GM19468 (cell line): ENCODE results near the gene FCN2.

ENCODE experiments used
- ATAC-seq: cut with Tn5 transposase; IDR thresholded peaks from one replicate; pipeline ENCODE4 v1.9.1; 2021; ENCODE audit warnings: mild to moderate bottlenecking, moderate library complexity, moderate number of reproducible peaks; ENCODE audit not compliant: unreplicated experiment; ENCODE audit errors: extremely low read depth

The FCN2 gene

GRCh38 chr9:134867917-134868750, 12.5 kb upstream of the FCN2 start:
- ATAC-seq, result no peak

DNA sequence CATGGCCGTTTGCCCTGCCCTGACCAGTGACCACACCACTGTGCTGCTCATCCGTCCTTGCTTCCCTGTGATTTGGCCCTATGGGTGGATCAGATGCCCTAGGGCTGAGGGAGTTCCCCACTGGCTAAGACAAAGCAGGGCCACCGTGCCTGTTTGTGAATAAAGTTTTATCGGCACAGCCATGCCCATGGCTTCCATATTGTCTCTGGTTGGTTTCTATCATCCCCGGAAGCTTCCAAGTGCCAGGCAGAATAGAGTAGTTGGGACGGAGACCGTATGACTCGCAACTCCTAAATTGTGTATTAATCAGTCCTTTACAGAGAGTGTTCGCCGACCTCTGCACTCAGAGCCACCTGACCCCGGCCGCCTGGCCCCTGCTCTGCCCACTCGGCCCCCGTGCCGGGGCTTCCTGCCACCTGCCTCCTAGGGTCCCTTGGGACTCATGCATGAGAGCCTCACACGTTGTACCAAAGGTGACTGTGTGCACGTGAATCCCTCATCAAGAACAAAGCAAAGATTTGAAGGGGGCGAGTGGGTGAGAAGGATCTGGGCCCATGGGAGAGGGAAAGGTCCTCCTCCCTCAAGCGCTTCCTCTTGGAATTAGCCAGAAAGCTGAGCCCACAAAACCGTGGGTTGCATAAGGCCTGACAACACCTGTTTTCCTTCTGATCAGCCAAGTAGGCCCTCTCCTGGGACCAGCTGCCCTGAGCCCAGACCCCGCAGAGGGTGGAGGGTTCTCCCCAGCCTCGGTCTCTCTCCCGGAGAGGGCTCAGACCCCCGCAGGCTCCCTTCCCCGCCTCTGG, 11.7 kb upstream of the FCN2 start:
- ATAC-seq, result no peak

DNA sequence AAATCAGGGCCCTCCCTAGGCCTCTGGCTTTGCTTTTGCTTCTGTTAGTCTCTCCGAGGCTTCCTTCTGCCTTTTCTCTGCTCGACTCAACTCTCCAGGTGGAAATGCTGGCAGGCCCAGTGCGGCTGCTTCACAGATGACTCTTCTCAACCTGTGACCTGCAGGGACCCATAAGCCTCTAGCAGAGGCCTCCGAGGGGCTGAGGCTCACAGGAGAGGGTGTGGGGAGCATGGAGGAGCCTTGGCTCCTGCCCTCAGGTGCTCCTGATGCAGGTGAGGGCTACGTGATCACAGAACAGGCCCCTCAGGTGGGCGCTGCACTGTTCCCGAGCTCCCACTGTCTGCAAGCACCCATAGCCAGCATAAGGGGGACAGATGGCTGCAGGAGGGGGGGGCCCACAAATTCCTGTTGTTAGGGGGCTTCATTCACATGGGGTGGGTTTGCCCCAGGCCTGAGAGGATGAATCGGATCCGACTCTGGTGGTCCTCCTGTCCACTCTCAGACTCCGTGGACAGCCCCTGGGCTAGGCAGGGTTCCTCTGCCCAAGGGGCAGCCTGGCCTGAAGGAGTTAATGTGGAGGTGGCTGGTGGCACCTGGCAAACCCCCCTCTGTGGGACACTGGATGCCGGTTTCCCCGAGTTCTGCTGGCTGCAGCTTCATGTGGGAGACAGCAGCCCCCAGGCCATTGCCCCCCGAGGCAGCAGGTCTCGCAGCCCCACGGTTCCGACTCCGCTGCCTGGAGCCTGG, 10.9 kb upstream of the FCN2 start:
- ATAC-seq, result no peak

DNA sequence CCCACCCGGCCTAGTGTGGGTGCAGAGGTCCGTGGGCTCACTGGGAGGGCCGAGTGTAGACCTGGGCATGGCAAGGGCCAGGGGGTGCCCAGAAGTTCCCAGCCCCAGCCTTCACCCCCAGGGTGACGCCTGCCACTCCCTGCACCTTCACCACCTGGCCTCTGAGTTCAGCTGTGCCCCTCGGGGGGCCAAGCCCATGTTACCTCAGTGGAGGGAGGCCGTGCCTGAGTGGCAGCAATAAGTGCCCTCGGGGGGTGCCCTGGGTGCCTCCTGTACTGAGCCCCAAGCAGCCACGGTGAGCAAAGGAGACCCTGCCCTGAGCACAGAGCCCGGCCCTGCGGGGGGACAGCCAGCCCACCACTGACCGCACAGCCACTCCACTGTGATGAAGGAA, 10.3 kb upstream of the FCN2 start:
- ATAC-seq, result no peak

GRCh38 chr9:134870746-134871662, 9.6 kb upstream of the FCN2 start:
- no peak for ATAC-seq

DNA sequence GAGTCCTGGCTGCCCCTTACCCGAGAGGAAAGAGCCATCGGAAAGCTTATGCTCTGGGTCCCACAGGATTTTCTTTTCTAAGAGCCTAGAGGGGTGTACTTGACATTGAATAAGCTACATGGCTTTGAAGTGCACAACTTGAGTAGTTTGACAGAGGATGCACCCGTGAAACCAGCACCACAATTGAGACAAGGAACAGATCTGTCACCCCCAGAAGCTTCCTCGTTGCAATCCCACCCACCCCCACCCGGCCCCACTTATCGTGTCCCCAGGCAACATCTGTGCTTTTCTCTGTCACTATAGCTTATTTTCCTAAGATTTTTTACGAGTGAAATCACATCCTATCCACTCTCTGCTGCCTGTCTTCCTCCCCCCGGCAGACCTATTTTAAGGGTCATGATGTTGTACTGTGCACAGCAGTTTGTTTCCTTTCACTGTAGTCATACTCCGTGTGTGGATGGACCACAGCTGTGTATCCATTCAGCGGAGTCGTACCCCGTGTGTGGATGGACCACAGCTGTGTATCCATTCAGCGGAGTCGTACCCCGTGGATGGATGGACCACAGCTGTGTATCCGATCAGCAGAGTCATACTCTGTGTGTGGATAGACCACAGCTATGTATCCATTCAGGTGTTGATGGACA, 8.8 kb upstream of the FCN2 start:
- no peak for ATAC-seq

- no peak for ATAC-seq
Observed at GRCh38 chr9:134872482-134873231, 8.0 kb upstream of the FCN2 start.

DNA sequence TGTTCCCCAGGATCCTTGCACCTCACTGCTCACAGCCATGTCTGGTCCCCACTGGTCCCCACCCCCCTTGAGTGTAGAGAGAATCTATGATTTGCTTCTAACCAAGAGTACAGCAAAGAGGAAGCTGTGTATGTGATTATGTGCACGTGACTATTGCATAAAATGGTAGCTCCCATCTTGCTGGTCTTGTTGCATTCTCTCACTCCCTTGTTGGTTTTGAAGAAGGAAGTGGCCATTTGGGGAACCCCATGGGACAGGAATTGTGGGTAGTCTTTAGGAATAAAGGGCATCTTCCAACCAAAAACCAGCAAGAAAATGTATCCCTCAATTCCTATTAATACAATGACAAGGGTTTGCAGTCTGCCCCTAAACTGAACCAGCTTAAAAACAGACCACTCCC, 5.2 kb upstream of the FCN2 start:
- ATAC-seq, result no peak

DNA sequence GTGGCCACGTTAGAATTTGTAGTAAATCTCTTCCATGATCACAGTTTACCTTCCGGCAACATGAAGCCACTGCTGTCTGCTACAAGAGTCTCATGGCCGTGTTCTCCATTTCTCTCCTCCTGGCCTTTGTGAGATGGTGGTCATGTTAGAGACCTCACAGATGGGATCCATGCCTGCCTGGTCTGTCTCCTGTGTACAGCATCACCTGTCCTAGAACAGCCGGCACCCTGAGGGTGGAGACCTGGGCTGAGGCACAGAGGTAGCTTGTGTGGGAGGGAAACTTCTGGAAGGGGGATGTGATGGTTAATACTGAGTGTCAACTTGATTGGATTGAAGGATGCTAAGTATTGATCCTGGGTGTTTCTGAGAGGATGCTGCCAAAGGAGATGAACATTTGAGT, 3.1 kb upstream of the FCN2 start:
- ATAC-seq, result no peak

DNA sequence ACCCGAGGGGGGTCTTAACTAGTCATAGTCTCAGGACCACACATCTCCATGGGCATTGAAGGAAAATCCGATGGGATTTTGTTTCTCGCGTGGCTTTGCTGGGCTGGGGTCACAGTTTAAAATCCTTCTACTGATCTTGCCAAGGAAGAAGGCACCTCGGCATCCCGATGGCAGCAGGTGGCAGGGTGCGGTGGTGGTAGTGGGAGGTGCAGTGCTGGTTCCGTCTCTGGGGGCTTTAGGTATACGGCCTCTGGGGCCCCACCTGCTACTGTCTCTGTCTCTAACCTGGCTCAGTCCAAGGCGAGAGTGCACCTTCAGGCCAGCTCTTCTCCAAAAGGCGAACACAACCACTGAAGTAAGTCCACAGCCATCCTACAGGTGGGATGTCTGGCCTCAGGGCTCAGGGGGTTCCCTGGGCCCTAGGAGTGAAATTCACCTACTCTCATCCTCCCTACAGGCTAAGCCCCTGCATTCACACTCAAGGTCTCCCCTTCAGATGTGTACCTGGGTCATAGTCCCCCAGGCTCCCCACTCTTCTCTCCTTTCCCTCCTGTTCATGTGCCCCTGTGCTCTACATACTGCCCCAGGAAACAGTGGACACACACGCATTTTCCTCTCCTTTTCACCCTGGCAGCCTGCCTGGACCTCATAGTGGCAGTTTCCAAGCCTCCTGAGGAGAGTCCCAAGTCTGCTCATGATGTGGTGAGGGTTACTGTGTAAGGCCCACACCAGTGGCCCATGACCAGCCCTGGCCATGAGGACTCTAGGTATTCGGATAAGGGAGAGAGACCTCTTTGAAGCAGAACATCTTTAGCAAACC, 736 bp upstream of the FCN2 start:
- no peak for ATAC-seq

GRCh38 chr9:134881313-134881670, 682 bp downstream of the FCN2 start:
- ATAC-seq, result no peak

DNA sequence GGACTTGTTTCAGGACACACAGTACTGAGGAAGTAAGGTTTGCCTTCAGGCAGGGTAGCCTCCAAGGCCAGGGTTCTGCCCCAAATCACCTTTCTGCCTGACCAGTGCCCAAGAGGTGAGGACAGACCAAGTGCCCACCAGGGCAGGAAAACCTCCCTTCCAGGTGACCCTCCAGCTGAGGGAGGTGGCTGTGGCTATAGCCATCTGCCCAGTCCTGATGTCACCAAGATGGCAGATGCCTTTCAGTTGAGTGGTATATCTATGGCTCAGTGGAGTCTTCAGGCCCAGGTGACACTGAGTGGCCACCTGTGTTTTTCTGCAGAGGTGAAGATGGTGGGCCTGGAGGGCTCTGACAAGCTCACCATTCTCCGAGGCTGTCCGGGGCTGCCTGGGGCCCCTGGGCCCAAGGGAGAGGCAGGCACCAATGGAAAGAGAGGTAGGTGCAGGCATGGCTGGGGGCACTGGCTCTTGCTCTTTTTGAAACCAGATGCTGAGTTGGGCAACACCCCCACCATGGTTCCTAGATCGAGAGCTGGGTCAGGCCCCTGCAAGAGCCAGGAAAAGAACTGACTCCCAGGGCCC, 1.7 kb downstream of the FCN2 start:
- no peak for ATAC-seq

GRCh38 chr9:134883040-134883782, 2.6 kb downstream of the FCN2 start:
- no peak for ATAC-seq

DNA sequence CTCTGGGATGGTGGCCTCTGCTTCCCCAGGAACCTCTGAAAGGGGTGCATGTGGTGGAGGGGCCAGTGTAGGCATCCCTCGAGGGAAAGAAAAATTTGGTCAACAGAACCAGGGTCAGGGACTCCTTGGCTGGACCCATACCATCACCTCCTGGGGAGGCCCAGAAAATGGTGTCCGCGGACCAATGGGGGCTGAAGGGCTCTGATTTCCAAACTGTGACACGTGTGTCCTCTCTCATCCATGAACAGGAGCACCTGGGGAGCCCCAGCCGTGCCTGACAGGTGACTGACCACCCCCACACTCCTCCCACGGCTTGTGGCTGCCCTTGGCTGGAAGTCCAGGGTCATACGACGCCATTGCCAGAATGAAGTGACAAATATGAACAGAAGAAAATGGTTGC, 3.9 kb downstream of the FCN2 start:
- ATAC-seq, result no peak

DNA sequence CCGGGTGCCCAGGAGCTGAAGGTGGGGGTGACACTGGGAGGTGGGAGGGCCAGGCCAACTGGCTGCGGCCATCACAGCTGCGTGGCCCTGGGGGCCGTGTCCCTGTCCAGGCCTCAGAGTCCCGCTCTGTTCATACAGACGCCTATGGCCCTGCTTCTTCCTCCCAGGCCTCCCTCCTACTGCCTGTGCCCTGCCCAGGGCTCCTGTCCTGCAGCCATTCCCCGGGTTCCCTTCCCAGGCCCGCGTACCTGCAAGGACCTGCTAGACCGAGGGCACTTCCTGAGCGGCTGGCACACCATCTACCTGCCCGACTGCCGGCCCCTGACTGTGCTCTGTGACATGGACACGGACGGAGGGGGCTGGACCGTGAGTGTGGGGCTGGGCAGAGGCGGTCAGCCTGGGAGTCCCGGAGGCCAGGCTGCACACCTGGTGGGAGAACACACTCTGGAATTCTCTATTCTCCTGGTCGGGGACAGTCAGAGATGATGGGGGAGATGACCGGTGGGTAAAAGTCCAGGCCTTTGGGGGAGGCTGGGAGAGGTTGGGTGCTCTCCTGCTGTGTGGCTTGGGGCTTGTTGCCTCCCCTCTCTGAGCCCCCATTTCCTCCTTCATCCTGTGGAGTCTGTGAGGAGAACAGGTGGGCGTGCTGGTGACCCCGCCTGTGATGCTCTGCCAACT, 4.5 kb downstream of the FCN2 start:
- ATAC-seq, result no peak

- ATAC-seq, result no peak
Observed at GRCh38 chr9:134885679-134886412, 5.2 kb downstream of the FCN2 start.
